Liver (tissue), 9 donors: Measurements from ENCODE around the gene PIEZO2. TPM values are rescaled to one million over a fixed set of nuclear protein-coding genes. Genes with fewer than 3 reads are reported as not detected.

Source experiments
- DNase-seq: peaks from one replicate; pipeline ENCODE4 v3.0.0-alpha.2; 2017; ENCODE audit warnings: low spot score
- H3K27ac ChIP-seq, 2 donors: one replicate each; pipeline ENCODE4 v1.7.0; 2013; ENCODE audit warnings: inconsistent platforms in 2 of 2, low read length in 2 of 2, control low read depth in 1 of 2, low read depth in 1 of 2, mild to moderate bottlenecking in 1 of 2
- H3K27me3 ChIP-seq, 4 donors: one replicate each; pipeline versions ENCODE4 v1.6.1 to v1.7.0; 2013; ENCODE audit warnings: low read length in 3 of 4, inconsistent platforms in 1 of 4, mild to moderate bottlenecking in 1 of 4, moderate library complexity in 1 of 4; ENCODE audit not compliant: control insufficient read depth in 4 of 4, insufficient read depth in 4 of 4
- H3K36me3 ChIP-seq, 4 donors: one replicate each; pipeline versions ENCODE4 v1.6.1 to v1.7.0; 2013; ENCODE audit warnings: low read length in 3 of 4, mild to moderate bottlenecking in 3 of 4, low read depth in 1 of 4, moderate library complexity in 1 of 4; ENCODE audit not compliant: control insufficient read depth in 4 of 4, insufficient read depth in 3 of 4
- H3K4me1 ChIP-seq, 4 donors: one replicate each; pipeline versions ENCODE4 v1.6.1 to v1.7.0; 2013; ENCODE audit warnings: low read length in 3 of 4, mild to moderate bottlenecking in 3 of 4, moderate library complexity in 1 of 4; ENCODE audit not compliant: control insufficient read depth in 4 of 4, insufficient read depth in 4 of 4
- H3K4me3 ChIP-seq, 3 donors: one replicate each; pipeline versions ENCODE4 v1.6.1 to v1.7.0; 2013; ENCODE audit warnings: low read length in 3 of 3, control low read depth in 1 of 3, low read depth in 1 of 3, mild to moderate bottlenecking in 1 of 3
- H3K9ac ChIP-seq, 2 donors: one replicate each; pipeline ENCODE4 v1.7.0; 2013; ENCODE audit warnings: low read length in 2 of 2, mild to moderate bottlenecking in 2 of 2, moderate library complexity in 2 of 2, control low read depth in 1 of 2, low read depth in 1 of 2
- H3K9me3 ChIP-seq, 4 donors: one replicate each; pipeline versions ENCODE4 v1.6.1 to v1.7.0; 2013; ENCODE audit warnings: low read length in 3 of 4; ENCODE audit not compliant: control insufficient read depth in 4 of 4
- ATF3 ChIP-seq: IDR thresholded peaks from 2 replicates; pipeline ENCODE4 v1.6.1; 2016; ENCODE audit warnings: antibody characterized with exemption
- CTCF ChIP-seq: fragments of 150-350 bp; IDR thresholded peaks from 2 replicates; pipeline ENCODE4 v1.5.1; 2017; ENCODE audit warnings: improper control_type of control experiment, low read depth, low read length; ENCODE audit not compliant: missing input control
- FOXA1 ChIP-seq: IDR thresholded peaks from 2 replicates; pipeline ENCODE4 v1.6.1; 2016; ENCODE audit warnings: antibody characterized with exemption
- FOXA2 ChIP-seq: IDR thresholded peaks from 2 replicates; pipeline ENCODE4 v1.6.1; 2016; ENCODE audit warnings: antibody characterized with exemption
- GABPA ChIP-seq, 2 donors: IDR thresholded peaks in 1 of 2; conservative IDR thresholded peaks in 1 of 2; 2 replicates each; pipeline ENCODE4 v1.6.1; 2016; ENCODE audit warnings: antibody characterized with exemption in 2 of 2, mild to moderate bottlenecking in 1 of 2, moderate library complexity in 1 of 2
- HNF4A ChIP-seq, 2 donors: conservative IDR thresholded peaks; 2 replicates each; pipeline ENCODE4 v1.6.1; 2016; ENCODE audit warnings: antibody characterized with exemption in 2 of 2, mild to moderate bottlenecking in 2 of 2
- HNF4G ChIP-seq: IDR thresholded peaks from 2 replicates; pipeline ENCODE4 v1.6.1; 2016; ENCODE audit warnings: antibody characterized with exemption
- JUND ChIP-seq, 2 donors: IDR thresholded peaks; 2 replicates each; pipeline ENCODE4 v1.6.1; 2016; ENCODE audit warnings: antibody characterized with exemption in 2 of 2
- MAX ChIP-seq: IDR thresholded peaks from 2 replicates; pipeline ENCODE4 v1.6.1; 2016; ENCODE audit warnings: antibody characterized with exemption
- NR2F2 ChIP-seq: IDR thresholded peaks from 2 replicates; pipeline ENCODE4 v1.6.1; 2016; ENCODE audit warnings: antibody characterized with exemption
- RAD21 ChIP-seq, 2 donors: IDR thresholded peaks; 2 replicates each; pipeline ENCODE4 v1.6.1; 2016; ENCODE audit warnings: antibody characterized with exemption in 2 of 2, mild to moderate bottlenecking in 2 of 2
- REST ChIP-seq: IDR thresholded peaks from 2 replicates; pipeline ENCODE4 v1.6.1; 2016; ENCODE audit warnings: antibody characterized with exemption, mild to moderate bottlenecking
- RXRA ChIP-seq, 2 donors: IDR thresholded peaks; 2 replicates each; pipeline ENCODE4 v1.6.1; 2017 to 2018; ENCODE audit warnings: antibody characterized with exemption in 2 of 2, mild to moderate bottlenecking in 1 of 2
- YY1 ChIP-seq: IDR thresholded peaks from 2 replicates; pipeline ENCODE4 v1.6.1; 2016; ENCODE audit warnings: antibody characterized with exemption, mild to moderate bottlenecking
- ZBTB33 ChIP-seq: IDR thresholded peaks from 2 replicates; pipeline ENCODE4 v1.6.1; 2016; ENCODE audit warnings: antibody characterized with exemption
- WGBS: extraction: QIAGEN DNeasy Blood & Tissue Kit; methylation state at CpG from one replicate; pipeline ENCODE4 v1.1.7; 2013; 5-methylcytosine and 5-hydroxymethylcytosine counted together
- polyA plus RNA-seq, 2 donors: library from polyadenylated mRNA; stranded (reverse) in 1 of 2; unstranded in 1 of 2; fragments of 200-250 nt in 1 of 2; fragments of >200 nt in 1 of 2; fragmentation: Nextera tagmentation in 1 of 2; extraction: Ambion mirVana in 1 of 2; gene quantifications; one replicate each; pipeline versions ENCODE4 v1.2.1 to v1.2.3, GENCODE V29; 2013 to 2015
- total RNA-seq, 2 donors: library from RNA; depleted of rRNA; stranded (reverse); fragments of >200 nt; gene quantifications; one replicate each; pipeline ENCODE4 v1.2.3, GENCODE V29; 2014
- donor health status: healthy.
- donor health status: healthy.
- donor health status: healthy.
- donor health status: healthy.
- donor health status: healthy.

The PIEZO2 gene
- total and polyA plus RNA-seq, 4 donors, result 1.1 to 12.3 (median 4.8) TPM

GRCh38 chr18:10852385-10853303, 296.7 kb downstream of the PIEZO2 start:
- H3K9me3 ChIP-seq, result no peaks in the 10 kb centered on the region
- peak overlapping the region in 1 of 2 donors; percentile 29 for H3K9ac ChIP-seq
- no peak overlapping the region for H3K27ac ChIP-seq
- H3K27me3 ChIP-seq, result no peaks in the 10 kb centered on the region
- H3K4me3 ChIP-seq, result no peak overlapping the region
- TF ChIP-seq YY1, result no peak
- no peaks in the 10 kb centered on the region for H3K4me1 ChIP-seq
- no peak for DNase-seq
- no peaks in the 10 kb centered on the region for H3K36me3 ChIP-seq
- WGBS, result 87% methylated on average over 11 of the region's 11 CpGs

GRCh38 chr18:10851824-10852319, 297.5 kb downstream of the PIEZO2 start:
- Histone ChIP-seq H3K4me1 (no peaks in the 10 kb centered on the region), H3K9me3 (no peaks in the 10 kb centered on the region), H3K36me3 (no peaks in the 10 kb centered on the region), H3K27me3 (no peaks in the 10 kb centered on the region), H3K9ac (peak overlapping the region in 1 of 2 donors; percentile 29), H3K27ac (no peak overlapping the region), H3K4me3 (no peak overlapping the region)
- WGBS, result under 1% methylated on average over 3 of the region's 3 CpGs
- TF ChIP-seq NR2F2 (no peak), HNF4G (no peak), REST (no peak), JUND (IDR thresholded peaks at IDR 0.05) (no peak), HNF4A (conservative IDR thresholded peaks at IDR 0.05) (no peak), RAD21 (IDR thresholded peaks at IDR 0.05) (peak; percentile 97 to 99), RXRA (IDR thresholded peaks at IDR 0.05) (no peak), FOXA2 (peak; percentile 63), GABPA (IDR thresholded peaks at IDR 0.05 in 1 of 2, conservative IDR thresholded peaks at IDR 0.05 in 1 of 2) (no peak), ATF3 (no peak), ZBTB33 (no peak), FOXA1 (no peak), MAX (no peak), YY1 (peak; percentile 52), CTCF (peak; percentile 73)
- no peak for DNase-seq
